Keratinocyte (primary cell): Measurements from ENCODE around the gene LAMA3. TPM values are rescaled to one million over a fixed set of nuclear protein-coding genes. Genes with fewer than 3 reads are reported as not detected.
"Not testable (repeated sequence)": the region's sequence is repeated elsewhere in the genome, so short reads cannot be mapped to it uniquely, and the experiment has no call there.

ENCODE experiments used
- DNase-seq: peaks from one replicate; pipeline ENCODE4 v3.0.0-alpha.2; 2011; ENCODE audit warnings: low read depth, missing footprints, low spot score
- FAIRE-seq: peaks from 2 replicates; lab custom pipeline; 2011; peaks lifted over from hg19 to GRCh38; lab: Jason Lieb, UNC
- H2AFZ ChIP-seq: 2 replicates; pipeline ENCODE4 v1.6.0; 2012; ENCODE audit warnings: low read length, control low read depth, inconsistent platforms; ENCODE audit not compliant: control insufficient read depth
- H3K27ac ChIP-seq: 2 replicates; pipeline ENCODE4 v1.5.1; 2011; ENCODE audit warnings: low read length; ENCODE audit not compliant: control insufficient read depth, insufficient read depth
- H3K27me3 ChIP-seq: 3 replicates; pipeline ENCODE4 v1.6.0; 2011; ENCODE audit warnings: low read length; ENCODE audit not compliant: control insufficient read depth, insufficient read depth; ENCODE audit errors: extremely low read depth
- H3K36me3 ChIP-seq, 2 experiments: 2 replicates in 1 of 2; 3 replicates in 1 of 2; pipeline ENCODE4 v1.5.1; 2011; ENCODE audit warnings: low read length in 2 of 2, mild to moderate bottlenecking in 1 of 2; ENCODE audit not compliant: control insufficient read depth in 2 of 2, insufficient read depth in 2 of 2; ENCODE audit errors: extremely low read depth in 1 of 2
- H3K4me1 ChIP-seq: 3 replicates; pipeline ENCODE4 v1.5.1; 2011; ENCODE audit warnings: low read length; ENCODE audit not compliant: control insufficient read depth, insufficient read depth; ENCODE audit errors: extremely low read depth
- H3K4me2 ChIP-seq: 3 replicates; pipeline ENCODE4 v1.6.0; 2011; ENCODE audit warnings: low read depth, low read length; ENCODE audit not compliant: control insufficient read depth, insufficient read depth; ENCODE audit errors: extremely low read depth
- H3K4me3 ChIP-seq, 3 experiments: fragments of 200-600 bp in 1 of 3; sonication (generic) in 1 of 3; 2 replicates in 2 of 3; 3 replicates in 1 of 3; pipeline ENCODE4 v1.5.1; 2011 to 2016; ENCODE audit warnings: low read length in 3 of 3, mild to moderate bottlenecking in 3 of 3, control low read depth in 2 of 3, inconsistent platforms in 1 of 3, low read depth in 1 of 3, mixed read lengths in 1 of 3, mixed run types in 1 of 3, moderate library complexity in 1 of 3; ENCODE audit not compliant: control insufficient read depth in 2 of 3, insufficient read depth in 2 of 3; ENCODE audit errors: extremely low read depth in 1 of 3
- H3K79me2 ChIP-seq: 2 replicates; pipeline ENCODE4 v1.6.0; 2012; ENCODE audit warnings: low read length; ENCODE audit not compliant: control insufficient read depth, insufficient read depth
- H3K9ac ChIP-seq: 3 replicates; pipeline ENCODE4 v1.6.0; 2011; ENCODE audit warnings: low read length; ENCODE audit not compliant: control insufficient read depth, insufficient read depth; ENCODE audit errors: extremely low read depth
- H3K9me1 ChIP-seq: 3 replicates; pipeline ENCODE4 v1.6.0; 2011; ENCODE audit warnings: low read length; ENCODE audit not compliant: control insufficient read depth, insufficient read depth; ENCODE audit errors: extremely low read depth
- H3K9me3 ChIP-seq: 2 replicates; pipeline ENCODE4 v1.5.1; 2012; ENCODE audit warnings: low read depth, low read length; ENCODE audit not compliant: control insufficient read depth
- H4K20me1 ChIP-seq: 3 replicates; pipeline ENCODE4 v1.6.0; 2011; ENCODE audit warnings: low read length; ENCODE audit not compliant: control insufficient read depth, insufficient read depth; ENCODE audit errors: extremely low read depth
- CTCF ChIP-seq, 3 experiments: IDR thresholded peaks in 1 of 3; conservative IDR thresholded peaks in 1 of 3; optimal IDR thresholded peaks in 1 of 3; 2 replicates in 2 of 3; 3 replicates in 1 of 3; pipeline versions ENCODE3 to v1.5.1; 2011; ENCODE audit warnings: low read length in 3 of 3, mild to moderate bottlenecking in 3 of 3, moderate library complexity in 2 of 3, control low read depth in 1 of 3, inconsistent platforms in 1 of 3; ENCODE audit not compliant: insufficient read depth in 2 of 3; ENCODE audit errors: extremely low read depth in 1 of 3
- EZH2 ChIP-seq: IDR thresholded peaks from one replicate; pipeline ENCODE4 v1.6.1; 2012; ENCODE audit warnings: inconsistent platforms, mild to moderate bottlenecking, low read length, moderate library complexity
- dilution Hi-C: fragments of 300-500 bp; cut with MboI; formaldehyde crosslinking; loops from one replicate; pipeline ENCODE4 v1.7.0; 2020; ENCODE audit warnings: low sequenced_read_pairs; ENCODE audit not compliant: extremely low pct_ligation_motif_present
- polyA plus RNA-seq, 5 experiments: library from polyadenylated mRNA; depleted of rRNA in 3 of 5; stranded (reverse) in 3 of 5; stranded (forward) in 1 of 5; unstranded in 1 of 5; fragments of >200 nt; gene quantifications; 1 replicate in 1 of 5; 2 replicates in 3 of 5; 3 replicates in 1 of 5; pipeline versions ENCODE4 v1.2.1 to v1.2.3, GENCODE V29; 2011 to 2012; ENCODE audit warnings: missing spikeins in 2 of 5, low read depth in 1 of 5, low replicate concordance in 1 of 5

LAMA3 gene
- polyA plus RNA-seq, 1 donor (not counting 4 experiments of a cell fraction or from before 2014, with no cell fraction given): 1,944 TPM

GRCh38 chr18:23714576-23714975, 25.3 kb downstream of the LAMA3 start:
- Histone ChIP-seq H2AFZ (no peak overlapping the region), H3K36me3 (no peaks in the 10 kb centered on the region), H3K4me1 (peaks cover 45% of the 10 kb centered on the region), H3K4me2 (no peak overlapping the region), H3K4me3 (no peak overlapping the region), H3K27ac (no peak overlapping the region), H3K9me1 (no peaks in the 10 kb centered on the region), H4K20me1 (no peaks in the 10 kb centered on the region), H3K9me3 (no peaks in the 10 kb centered on the region), H3K27me3 (no peaks in the 10 kb centered on the region), H3K9ac (no peak overlapping the region), H3K79me2 (no peaks in the 10 kb centered on the region)
- dilution Hi-C loops: no loop called here
- no peak for DNase-seq
- FAIRE-seq: no peak
- TF ChIP-seq EZH2 (no peak), CTCF (optimal IDR thresholded peaks at IDR 0.05 in 1 of 3, IDR thresholded peaks at IDR 0.05 in 1 of 3, conservative IDR thresholded peaks at IDR 0.05 in 1 of 3; ENCODE audit: extremely low read depth in 1 of 3, insufficient read depth in 2 of 3, low read length in 3 of 3) (no peak)

GRCh38 chr18:23716079-23716478, 26.8 kb downstream of the LAMA3 start:
- not testable (repeated sequence) for H2AFZ ChIP-seq, H3K9me1 ChIP-seq

GRCh38 chr18:23716516-23716915, 27.3 kb downstream of the LAMA3 start:
- H3K9ac ChIP-seq: peak overlapping the region; percentile 59
- dilution Hi-C loops: no loop called here
- no peaks in the 10 kb centered on the region for H3K79me2 ChIP-seq
- FAIRE-seq: peak; percentile 75
- peak; percentile 41 for DNase-seq
- H3K4me1 ChIP-seq: peaks cover 48% of the 10 kb centered on the region
- H4K20me1 ChIP-seq: no peaks in the 10 kb centered on the region
- peak overlapping the region in 2 of 3 experiments; percentile 23 to 42 for H3K4me3 ChIP-seq
- TF ChIP-seq CTCF (optimal IDR thresholded peaks at IDR 0.05 in 1 of 3, IDR thresholded peaks at IDR 0.05 in 1 of 3, conservative IDR thresholded peaks at IDR 0.05 in 1 of 3; ENCODE audit: extremely low read depth in 1 of 3, insufficient read depth in 2 of 3, low read length in 3 of 3): no peak
- no peak for TF ChIP-seq EZH2
- no peaks in the 10 kb centered on the region for H3K9me1 ChIP-seq
- H3K36me3 ChIP-seq: no peaks in the 10 kb centered on the region
- no peak overlapping the region for H2AFZ ChIP-seq
- H3K9me3 ChIP-seq: no peaks in the 10 kb centered on the region
- peak overlapping the region; percentile 86 for H3K27ac ChIP-seq
- peak overlapping the region; percentile 78 for H3K4me2 ChIP-seq
- no peaks in the 10 kb centered on the region for H3K27me3 ChIP-seq

More at GRCh38 chr18:23716079-23716478, 26.8 kb downstream of the LAMA3 start:
- H3K9me3 ChIP-seq, H3K36me3 ChIP-seq, FAIRE-seq, H3K4me3 ChIP-seq, H4K20me1 ChIP-seq, dilution Hi-C loops, DNase-seq, H3K79me2 ChIP-seq, H3K27me3 ChIP-seq: not testable (repeated sequence)
- H3K27ac ChIP-seq: peak overlapping the region; percentile 86
- peaks cover 48% of the 10 kb centered on the region for H3K4me1 ChIP-seq
- peak overlapping the region; percentile 59 for H3K9ac ChIP-seq
- peak overlapping the region; percentile 78 for H3K4me2 ChIP-seq
